ENCODE data around the gene HLCS.

GRCh38 chr21:36908260-36908908 is 58.1 kb downstream of the HLCS start:
- TF ChIP-seq CTCF (IDR thresholded peaks at IDR 0.05) (peak; percentile 38), USF2 (IDR thresholded peaks at IDR 0.05; ENCODE audit: borderline replicate concordance, low read depth, low read length) (no peak), POLR2AphosphoS5 (IDR thresholded peaks at IDR 0.05; ENCODE audit: low read depth, low read length) (no peak), MAX (IDR thresholded peaks at IDR 0.05; ENCODE audit: low read depth) (no peak), IRF3 (IDR thresholded peaks at IDR 0.05; ENCODE audit: low read depth, low read length) (no peak)
